ENCODE data around the gene STXBP2. TPM values are rescaled to one million over a fixed set of nuclear protein-coding genes. Genes with fewer than 3 reads are reported as not detected.

Gene STXBP2
- total and polyA plus RNA-seq, 7 donors = 0.55 to 4.5 (median 2.7) TPM

DNA sequence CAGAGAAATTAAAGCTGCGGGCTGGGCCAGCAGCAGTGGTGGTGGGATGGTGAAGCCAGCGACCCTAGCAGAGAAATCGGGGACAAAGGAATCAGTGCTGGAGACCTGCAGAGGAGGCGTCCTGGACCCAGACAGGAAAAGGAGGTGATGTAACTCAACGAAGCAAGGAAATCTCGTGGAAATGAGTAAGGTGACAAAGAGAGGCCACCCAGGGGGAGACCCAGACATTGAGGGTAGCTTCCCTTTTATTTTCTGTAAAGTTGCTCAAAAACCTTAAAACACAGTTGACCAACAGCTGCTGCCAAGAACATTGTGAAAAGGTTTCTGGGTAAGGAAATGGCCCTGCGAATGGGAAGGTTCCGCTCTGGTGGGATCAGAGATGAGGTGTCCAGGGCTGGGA lies 18.7 kb downstream of the STXBP2 start:
- H3K36me3 ChIP-seq (ENCODE audit: insufficient read depth in 1 of 2, low read depth in 1 of 2) = no peaks in the 10 kb centered on the region

GRCh38 chr19:7657131-7657751 lies 20.3 kb downstream of the STXBP2 start:
- Histone ChIP-seq H3K27me3 (ENCODE audit: insufficient read depth in 3 of 3, low read length in 2 of 3) (no peaks in the 10 kb centered on the region), H3K4me3 (no peak overlapping the region), H3K9me3 (no peaks in the 10 kb centered on the region), H3K27ac (no peak overlapping the region), H3K4me1 (peaks cover 3% of the 10 kb centered on the region), H3K36me3 (ENCODE audit: insufficient read depth in 1 of 2, low read depth in 1 of 2) (no peaks in the 10 kb centered on the region)
- intact Hi-C loops (cut with DNase I) = no loop called here
- TF ChIP-seq, protein P1, sequence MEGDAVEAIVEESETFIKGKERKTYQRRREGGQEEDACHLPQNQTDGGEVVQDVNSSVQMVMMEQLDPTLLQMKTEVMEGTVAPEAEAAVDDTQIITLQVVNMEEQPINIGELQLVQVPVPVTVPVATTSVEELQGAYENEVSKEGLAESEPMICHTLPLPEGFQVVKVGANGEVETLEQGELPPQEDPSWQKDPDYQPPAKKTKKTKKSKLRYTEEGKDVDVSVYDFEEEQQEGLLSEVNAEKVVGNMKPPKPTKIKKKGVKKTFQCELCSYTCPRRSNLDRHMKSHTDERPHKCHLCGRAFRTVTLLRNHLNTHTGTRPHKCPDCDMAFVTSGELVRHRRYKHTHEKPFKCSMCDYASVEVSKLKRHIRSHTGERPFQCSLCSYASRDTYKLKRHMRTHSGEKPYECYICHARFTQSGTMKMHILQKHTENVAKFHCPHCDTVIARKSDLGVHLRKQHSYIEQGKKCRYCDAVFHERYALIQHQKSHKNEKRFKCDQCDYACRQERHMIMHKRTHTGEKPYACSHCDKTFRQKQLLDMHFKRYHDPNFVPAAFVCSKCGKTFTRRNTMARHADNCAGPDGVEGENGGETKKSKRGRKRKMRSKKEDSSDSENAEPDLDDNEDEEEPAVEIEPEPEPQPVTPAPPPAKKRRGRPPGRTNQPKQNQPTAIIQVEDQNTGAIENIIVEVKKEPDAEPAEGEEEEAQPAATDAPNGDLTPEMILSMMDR (IDR thresholded peaks at IDR 0.05) = no peak
- no peak for ATAC-seq
- DNase-seq = peak in 1 of 2 donors; percentile 19
- WGBS, 3 donors = 30 to 43% (median 36%) methylated on average over 14 of the region's 14 CpGs

More for the DNA sequence above, 18.7 kb downstream of the STXBP2 start:
- TF ChIP-seq, protein P1 (IDR thresholded peaks at IDR 0.05) = no peak
- Histone ChIP-seq H3K27ac (no peak overlapping the region), H3K4me3 (no peak overlapping the region), H3K27me3 (ENCODE audit: insufficient read depth in 3 of 3, low read length in 2 of 3) (no peaks in the 10 kb centered on the region), H3K4me1 (peaks cover 4% of the 10 kb centered on the region), H3K9me3 (no peaks in the 10 kb centered on the region)
- 68 to 70% (median 70%) methylated on average over 8 of the region's 8 CpGs for WGBS, 3 donors
- DNase-seq (no peak), ATAC-seq (no peak)
- intact Hi-C loops (cut with DNase I) = no loop called here

- TF ChIP-seq, protein P1 (IDR thresholded peaks at IDR 0.05) = no peak
- H3K27me3 ChIP-seq (ENCODE audit: insufficient read depth in 3 of 3, low read length in 2 of 3) = no peaks in the 10 kb centered on the region
- intact Hi-C loops (cut with DNase I) = no loop called here
- H3K9me3 ChIP-seq = no peaks in the 10 kb centered on the region
- 21 to 25% (median 23%) methylated on average over 9 of the region's 9 CpGs for WGBS, 3 donors
- ATAC-seq (no peak), DNase-seq (no peak)
- H3K27ac ChIP-seq = no peak overlapping the region
- H3K4me3 ChIP-seq = no peak overlapping the region
- H3K36me3 ChIP-seq (ENCODE audit: insufficient read depth in 1 of 2, low read depth in 1 of 2) = no peaks in the 10 kb centered on the region
- H3K4me1 ChIP-seq = no peaks in the 10 kb centered on the region
Measured at GRCh38 chr19:7658219-7658686, 21.3 kb downstream of the STXBP2 start.

DNA sequence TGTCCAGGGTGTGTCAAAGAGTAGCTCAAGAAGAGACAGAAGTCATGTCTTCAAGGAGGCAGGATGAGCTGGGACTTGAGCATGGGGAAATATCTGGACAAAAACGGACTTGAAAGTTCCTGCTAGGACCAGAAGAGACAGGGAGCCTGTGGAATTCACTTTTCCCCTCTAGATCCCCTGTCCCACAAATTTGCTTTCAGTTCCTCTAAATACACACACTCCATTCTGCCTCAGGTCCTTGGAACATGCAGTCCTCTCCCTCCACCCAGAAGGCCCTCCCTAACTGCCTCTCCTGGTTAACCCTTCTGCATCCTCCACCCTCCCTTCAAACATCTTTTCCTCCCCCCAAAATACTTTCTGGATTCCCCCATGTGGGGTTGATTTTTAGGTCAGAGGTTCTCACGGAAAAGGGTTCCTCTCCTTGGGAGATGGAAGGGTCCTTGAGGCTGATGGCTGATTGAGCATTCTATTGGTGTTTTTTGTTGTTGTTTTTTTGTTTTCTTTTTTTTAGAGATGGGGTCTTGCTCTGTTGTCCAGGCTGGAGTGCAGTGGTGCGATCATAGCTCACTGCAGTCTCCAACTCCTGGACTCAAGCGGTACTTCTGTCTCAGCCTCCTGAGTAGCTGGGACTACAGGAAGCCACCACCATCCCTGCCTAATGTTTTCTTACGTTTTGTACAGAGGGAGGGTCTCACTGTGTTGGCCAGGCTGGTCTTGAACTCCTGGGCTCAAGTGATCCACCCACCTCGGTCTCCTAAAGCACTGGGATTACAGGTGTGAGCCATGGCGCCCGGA lies 25.0 kb downstream of the STXBP2 start:
- H3K4me3 ChIP-seq = no peak overlapping the region
- H3K27me3 ChIP-seq (ENCODE audit: insufficient read depth in 3 of 3, low read length in 2 of 3) = peaks cover 0 to under 1% (median 0%) of the 10 kb centered on the region in 3 donors
- ATAC-seq (no peak), DNase-seq (no peak)
- H3K36me3 ChIP-seq (ENCODE audit: insufficient read depth in 1 of 2, low read depth in 1 of 2) = no peaks in the 10 kb centered on the region
- WGBS, 3 donors = 73 to 75% (median 74%) methylated on average over 8 of the region's 8 CpGs
- H3K4me1 ChIP-seq = no peaks in the 10 kb centered on the region
- H3K9me3 ChIP-seq = no peaks in the 10 kb centered on the region
- intact Hi-C loops (cut with DNase I) = loop anchor here in 1 of 2 donors (5.0 kb wide), 1 partner anchor 435 kb away; no protein-coding TSS in a partner anchor
- TF ChIP-seq, protein P1 (IDR thresholded peaks at IDR 0.05) = no peak
- no peak overlapping the region for H3K27ac ChIP-seq
